GM12878 (cell line): Measurements from ENCODE around the gene GPRASP2. TPM values are rescaled to one million over a fixed set of nuclear protein-coding genes. Genes with fewer than 3 reads are reported as not detected.

ENCODE experiments used
- ATAC-seq: fragments of 200-7000 bp; cut with Tn5 transposase; 3 replicates; pipeline ENCODE4 v1.9.1; 2020; ENCODE audit warnings: mild to moderate bottlenecking, moderate library complexity
- BruUV-seq: library from RNA; stranded (reverse); fragments of 400-500 nt; replicated peaks from 2 replicates; lab custom pipeline; 2021; lab: Mats Ljungman, UMichigan
- CTCF ChIA-PET: fragments of 300-600 bp; sonication (Branson Sonifier 250); formaldehyde crosslinking; extraction: SDS; loops from one replicate; lab custom pipeline; 2021; ENCODE audit warnings: inconsistent platforms; lab: Yijun Ruan, JAX
- POLR2A ChIA-PET: fragments of 350-600 bp; formaldehyde crosslinking; extraction: SDS; loops from one replicate; lab custom pipeline; 2021; ENCODE audit warnings: inconsistent platforms; lab: Charles Lee
- RAD21 ChIA-PET: fragments of 300-600 bp; sonication (Branson Sonifier 250); formaldehyde crosslinking; loops from one replicate; lab custom pipeline; 2023; ENCODE audit warnings: antibody characterized with exemption; ENCODE audit not compliant: unreplicated experiment; lab: Charles Lee
- SMC1A ChIA-PET: fragments of 300-600 bp; sonication (Branson Sonifier 250); formaldehyde crosslinking; loops from one replicate; lab custom pipeline; 2023; ENCODE audit not compliant: unreplicated experiment, uncharacterized antibody; lab: Charles Lee
- DNase-seq: peaks from one replicate; pipeline ENCODE4 v3.0.0-alpha.2; 2011; ENCODE audit warnings: low read depth, low spot score
- FAIRE-seq: peaks from 3 replicates; lab custom pipeline; 2011; peaks lifted over from hg19 to GRCh38; lab: Jason Lieb, UNC
- H2AFZ ChIP-seq: 2 replicates; pipeline ENCODE4 v1.6.0; 2011; ENCODE audit warnings: low read depth, low read length, control low read depth; ENCODE audit not compliant: control insufficient read depth
- H3K27ac ChIP-seq: 2 replicates; pipeline ENCODE4 v1.5.1; 2011; ENCODE audit warnings: control low read depth; ENCODE audit not compliant: control insufficient read depth, insufficient read depth
- H3K27me3 ChIP-seq, 2 experiments: replicated peaks in 1 of 2; 2 replicates each; pipeline versions ENCODE4 v1.6.0 to v1.6.1; 2011; ENCODE audit warnings: low read length in 1 of 2; ENCODE audit not compliant: control insufficient read depth in 2 of 2, insufficient read depth in 2 of 2
- H3K36me3 ChIP-seq, 2 experiments: 2 replicates each; pipeline ENCODE4 v1.5.1; 2011; ENCODE audit warnings: low read length in 1 of 2; ENCODE audit not compliant: control insufficient read depth in 2 of 2, insufficient read depth in 2 of 2
- H3K4me1 ChIP-seq: 2 replicates; pipeline ENCODE4 v1.6.1; 2011; ENCODE audit warnings: mild to moderate bottlenecking, low read length, moderate library complexity, mixed read lengths; ENCODE audit not compliant: control insufficient read depth, insufficient read depth
- H3K4me2 ChIP-seq: 2 replicates; pipeline ENCODE4 v1.6.0; 2011; ENCODE audit warnings: control low read depth; ENCODE audit not compliant: control insufficient read depth, insufficient read depth
- H3K4me3 ChIP-seq: fragments of 200-600 bp; sonication (generic); 2 replicates; pipeline ENCODE4 v1.5.1; 2016
- H3K79me2 ChIP-seq: 2 replicates; pipeline ENCODE4 v1.6.0; 2011; ENCODE audit warnings: low read length; ENCODE audit not compliant: control insufficient read depth, insufficient read depth
- H3K9ac ChIP-seq: 2 replicates; pipeline ENCODE4 v1.8.0; 2011; ENCODE audit warnings: low read length, control low read depth, mixed read lengths; ENCODE audit not compliant: control insufficient read depth, insufficient read depth
- H3K9me3 ChIP-seq: replicated peaks from 3 replicates; pipeline ENCODE4 v1.5.1; 2011; ENCODE audit warnings: mild to moderate bottlenecking, low read length; ENCODE audit not compliant: control insufficient read depth, insufficient read depth
- H4K20me1 ChIP-seq: 2 replicates; pipeline ENCODE4 v1.6.0; 2011; ENCODE audit not compliant: control insufficient read depth, insufficient read depth
- BRCA1 ChIP-seq: IDR thresholded peaks from 2 replicates; pipeline ENCODE4 v1.6.1; 2011; ENCODE audit warnings: low read depth, low read length, improper control_type of control experiment
- NFXL1 ChIP-seq: fragments of 450-650 bp; IDR thresholded peaks from 2 replicates; pipeline ENCODE4 v1.6.1; 2017; ENCODE audit warnings: antibody characterized with exemption, mild to moderate bottlenecking, borderline replicate concordance
- NR2F1 ChIP-seq: fragments of 450-650 bp; conservative IDR thresholded peaks from 2 replicates; pipeline ENCODE4 v1.6.1; 2017; ENCODE audit warnings: mild to moderate bottlenecking
- RBBP5 ChIP-seq: fragments of 200-600 bp; sonication (generic); conservative IDR thresholded peaks from 2 replicates; pipeline ENCODE4 v1.6.1; 2016
- RFX5 ChIP-seq: IDR thresholded peaks from 2 replicates; pipeline ENCODE4 v1.6.1; 2011; ENCODE audit warnings: low read depth, low read length, improper control_type of control experiment
- RUNX3 ChIP-seq: IDR thresholded peaks from 2 replicates; pipeline ENCODE4 v1.6.1; 2012; ENCODE audit warnings: low read length, inconsistent platforms
- SMC3 ChIP-seq: IDR thresholded peaks from 2 replicates; pipeline ENCODE4 v1.6.1; 2011; ENCODE audit warnings: low read length, improper control_type of control experiment, borderline replicate concordance
- ZNF384 ChIP-seq: IDR thresholded peaks from 2 replicates; pipeline ENCODE4 v1.6.1; 2012; ENCODE audit warnings: low read depth, mild to moderate bottlenecking, low read length, improper control_type of control experiment, borderline replicate concordance
- ZSCAN29 ChIP-seq: fragments of 450-650 bp; IDR thresholded peaks from 2 replicates; pipeline ENCODE4 v1.6.1; 2017; ENCODE audit warnings: mild to moderate bottlenecking, moderate library complexity
- WGBS: methylation state at CpG from one replicate; pipeline ENCODE4 v1.1.6; 2016; ENCODE audit warnings: low lambda C conversion rate; ENCODE audit not compliant: insufficient replicate concordance, insufficient coverage; ENCODE audit errors: missing lambda C conversion rate; 5-methylcytosine and 5-hydroxymethylcytosine counted together
- in situ Hi-C: fragments of 300-500 bp; cut with MboI; formaldehyde crosslinking; loops from 9 replicates; pipeline ENCODE4 v1.14.3; 2018; ENCODE audit warnings: mixed read lengths
- intact Hi-C: fragments of 100-400 bp; cut with micrococcal nuclease; formaldehyde crosslinking; loops from one replicate; pipeline ENCODE4 v1.14.2; 2022; ENCODE audit not compliant: unreplicated experiment
- polyA plus RNA-seq, 11 experiments: library from polyadenylated mRNA; depleted of rRNA in 4 of 11; unstranded in 6 of 11; stranded (reverse) in 5 of 11; fragments of >200 nt; fragmentation: Nextera tagmentation in 4 of 11; fragmentation: Illumina TruSeq in 1 of 11; extraction: Ambion mirVana in 4 of 11; extraction: Trizol in 1 of 11; gene quantifications; 1 replicate in 1 of 11; 2 replicates in 10 of 11; pipeline versions ENCODE4 v1.2.1 to v1.2.3, GENCODE V29; 2011 to 2016; ENCODE audit warnings: inconsistent platforms in 2 of 11, missing spikeins in 2 of 11, low read depth in 1 of 11
- total RNA-seq, 4 experiments: library from RNA; depleted of rRNA in 3 of 4; stranded (reverse); fragments of >200 nt in 3 of 4; fragmentation: Illumina TruSeq in 1 of 4; extraction: Trizol in 1 of 4; gene quantifications; 2 replicates each; pipeline versions ENCODE4 v1.2.1 to v1.2.3, GENCODE V29; 2013 to 2021
- TF ChIP-seq, protein P1 (sequence below): fragments of 450-650 bp; formaldehyde crosslinking; IDR thresholded peaks from 2 replicates; pipeline ENCODE4 v1.4.0; 2022; ENCODE audit warnings: mild to moderate bottlenecking, moderate library complexity
- TF ChIP-seq, protein P2 (sequence below): fragments of 450-650 bp; conservative IDR thresholded peaks from 2 replicates; pipeline ENCODE4 v1.6.1; 2017; ENCODE audit warnings: mild to moderate bottlenecking, moderate library complexity
- TF ChIP-seq, protein P3 (sequence below): IDR thresholded peaks from 2 replicates; pipeline ENCODE4 v1.6.1; 2012; ENCODE audit warnings: low read depth, low read length, improper control_type of control experiment

Gene GPRASP2
- total and polyA plus RNA-seq, 10 of the 15 experiments (the other 5 are each of a cell fraction or from before 2014, with no cell fraction given): 0.08 to 0.27 (median 0.19) TPM; not detected in 1

DNA sequence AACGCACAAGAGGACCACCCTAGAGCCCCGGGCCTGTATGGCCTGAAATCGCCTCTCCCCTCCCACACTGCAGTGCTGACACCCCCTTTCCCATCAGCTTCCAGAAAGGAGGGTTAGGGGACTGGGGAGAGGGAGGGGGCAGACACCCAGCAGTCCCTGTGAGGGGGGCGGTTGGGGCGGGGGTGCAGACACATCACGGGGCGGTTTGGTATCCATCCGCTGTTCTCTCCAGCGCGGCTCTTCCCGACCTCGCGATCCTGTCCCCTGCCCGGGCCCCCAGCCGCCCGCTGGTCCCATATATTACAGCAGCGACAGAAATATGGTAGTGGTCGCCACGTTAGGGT, 404 bp upstream of the GPRASP2 start:
- no peaks in the 10 kb centered on the region for H4K20me1 ChIP-seq
- H3K79me2 ChIP-seq: no peaks in the 10 kb centered on the region
- no peaks in the 10 kb centered on the region for H3K36me3 ChIP-seq
- no peak for FAIRE-seq
- RAD21 ChIA-PET: no interaction called here
- TF ChIP-seq ZSCAN29 (no peak), RUNX3 (no peak), RBBP5 (no peak), RFX5 (no peak), SMC3 (no peak), ZNF384 (no peak), BRCA1 (no peak), NFXL1 (no peak), NR2F1 (no peak)
- TF ChIP-seq, protein P1, sequence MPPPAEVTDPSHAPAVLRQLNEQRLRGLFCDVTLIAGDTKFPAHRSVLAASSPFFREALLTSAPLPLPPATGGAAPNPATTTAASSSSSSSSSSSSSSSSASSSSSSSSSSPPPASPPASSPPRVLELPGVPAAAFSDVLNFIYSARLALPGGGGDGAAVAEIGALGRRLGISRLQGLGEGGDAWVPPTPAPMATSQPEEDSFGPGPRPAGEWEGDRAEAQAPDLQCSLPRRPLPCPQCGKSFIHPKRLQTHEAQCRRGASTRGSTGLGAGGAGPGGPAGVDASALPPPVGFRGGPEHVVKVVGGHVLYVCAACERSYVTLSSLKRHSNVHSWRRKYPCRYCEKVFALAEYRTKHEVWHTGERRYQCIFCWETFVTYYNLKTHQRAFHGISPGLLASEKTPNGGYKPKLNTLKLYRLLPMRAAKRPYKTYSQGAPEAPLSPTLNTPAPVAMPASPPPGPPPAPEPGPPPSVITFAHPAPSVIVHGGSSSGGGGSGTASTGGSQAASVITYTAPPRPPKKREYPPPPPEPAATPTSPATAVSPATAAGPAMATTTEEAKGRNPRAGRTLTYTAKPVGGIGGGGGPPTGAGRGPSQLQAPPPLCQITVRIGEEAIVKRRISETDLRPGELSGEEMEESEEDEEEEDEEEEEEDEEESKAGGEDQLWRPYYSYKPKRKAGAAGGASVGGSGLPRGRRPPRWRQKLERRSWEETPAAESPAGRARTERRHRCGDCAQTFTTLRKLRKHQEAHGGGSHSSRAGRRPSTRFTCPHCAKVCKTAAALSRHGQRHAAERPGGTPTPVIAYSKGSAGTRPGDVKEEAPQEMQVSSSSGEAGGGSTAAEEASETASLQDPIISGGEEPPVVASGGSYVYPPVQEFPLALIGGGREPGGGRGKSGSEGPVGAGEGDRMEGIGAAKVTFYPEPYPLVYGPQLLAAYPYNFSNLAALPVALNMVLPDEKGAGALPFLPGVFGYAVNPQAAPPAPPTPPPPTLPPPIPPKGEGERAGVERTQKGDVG (CRISPR knock-in tag): no peak
- TF ChIP-seq, protein P2, sequence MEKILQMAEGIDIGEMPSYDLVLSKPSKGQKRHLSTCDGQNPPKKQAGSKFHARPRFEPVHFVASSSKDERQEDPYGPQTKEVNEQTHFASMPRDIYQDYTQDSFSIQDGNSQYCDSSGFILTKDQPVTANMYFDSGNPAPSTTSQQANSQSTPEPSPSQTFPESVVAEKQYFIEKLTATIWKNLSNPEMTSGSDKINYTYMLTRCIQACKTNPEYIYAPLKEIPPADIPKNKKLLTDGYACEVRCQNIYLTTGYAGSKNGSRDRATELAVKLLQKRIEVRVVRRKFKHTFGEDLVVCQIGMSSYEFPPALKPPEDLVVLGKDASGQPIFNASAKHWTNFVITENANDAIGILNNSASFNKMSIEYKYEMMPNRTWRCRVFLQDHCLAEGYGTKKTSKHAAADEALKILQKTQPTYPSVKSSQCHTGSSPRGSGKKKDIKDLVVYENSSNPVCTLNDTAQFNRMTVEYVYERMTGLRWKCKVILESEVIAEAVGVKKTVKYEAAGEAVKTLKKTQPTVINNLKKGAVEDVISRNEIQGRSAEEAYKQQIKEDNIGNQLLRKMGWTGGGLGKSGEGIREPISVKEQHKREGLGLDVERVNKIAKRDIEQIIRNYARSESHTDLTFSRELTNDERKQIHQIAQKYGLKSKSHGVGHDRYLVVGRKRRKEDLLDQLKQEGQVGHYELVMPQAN: no peak
- TF ChIP-seq, protein P3, sequence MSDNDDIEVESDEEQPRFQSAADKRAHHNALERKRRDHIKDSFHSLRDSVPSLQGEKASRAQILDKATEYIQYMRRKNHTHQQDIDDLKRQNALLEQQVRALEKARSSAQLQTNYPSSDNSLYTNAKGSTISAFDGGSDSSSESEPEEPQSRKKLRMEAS: no peak
- H3K9ac ChIP-seq: no peak overlapping the region
- POLR2A ChIA-PET: no interaction called here
- SMC1A ChIA-PET: no interaction called here
- DNase-seq: no peak
- CTCF ChIA-PET: no interaction called here
- no peak overlapping the region for H3K4me3 ChIP-seq
- ATAC-seq: no peak
- no peaks in the 10 kb centered on the region for H3K4me1 ChIP-seq
- no peak overlapping the region for H3K27ac ChIP-seq
- in situ Hi-C loops: no loop called here
- no peak overlapping the region for H3K4me2 ChIP-seq
- intact Hi-C loops: no loop called here
- no peaks in the 10 kb centered on the region for H3K27me3 ChIP-seq
- WGBS: 56% methylated on average over 10 of the region's 19 CpGs
- BruUV-seq: no TSS peak
- H2AFZ ChIP-seq: no peak overlapping the region
- H3K9me3 ChIP-seq: no peaks in the 10 kb centered on the region
